NCI-H1092 (cell line): ENCODE measurements around the gene TTR.

Experiments used
- DNase-seq: peaks from one replicate; lab custom pipeline; 2025; lab: John Stamatoyannopoulos, UW

Gene TTR

GRCh38 chr18:31616586-31616985 lies 24.9 kb downstream of the TTR start:
- no peak for DNase-seq

- no peak for DNase-seq
These were observed 25.5 kb downstream of the TTR start for GRCh38 chr18:31617031-31617717.

GRCh38 chr18:31618801-31619200 lies 27.1 kb downstream of the TTR start:
- no peak for DNase-seq

DNA sequence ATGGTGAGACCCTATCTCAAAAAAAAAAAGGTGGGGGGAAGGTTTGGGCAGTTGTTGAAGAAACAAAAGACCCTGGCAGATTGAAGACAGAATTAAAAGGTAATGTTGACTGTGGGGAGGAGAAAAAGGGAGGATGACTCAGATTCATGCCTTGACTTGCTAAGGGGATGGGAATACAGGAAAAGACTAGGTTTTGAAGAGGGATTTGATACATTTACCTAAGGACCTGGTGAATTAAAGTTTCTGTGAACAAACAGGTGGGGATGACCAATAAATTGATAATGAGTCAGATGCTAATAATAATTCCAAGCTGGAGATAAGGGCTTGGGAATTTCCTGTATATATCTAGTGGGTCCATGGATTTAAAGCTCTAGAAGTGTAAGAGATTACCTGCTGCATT lies 27.6 kb downstream of the TTR start:
- DNase-seq, result no peak

DNA sequence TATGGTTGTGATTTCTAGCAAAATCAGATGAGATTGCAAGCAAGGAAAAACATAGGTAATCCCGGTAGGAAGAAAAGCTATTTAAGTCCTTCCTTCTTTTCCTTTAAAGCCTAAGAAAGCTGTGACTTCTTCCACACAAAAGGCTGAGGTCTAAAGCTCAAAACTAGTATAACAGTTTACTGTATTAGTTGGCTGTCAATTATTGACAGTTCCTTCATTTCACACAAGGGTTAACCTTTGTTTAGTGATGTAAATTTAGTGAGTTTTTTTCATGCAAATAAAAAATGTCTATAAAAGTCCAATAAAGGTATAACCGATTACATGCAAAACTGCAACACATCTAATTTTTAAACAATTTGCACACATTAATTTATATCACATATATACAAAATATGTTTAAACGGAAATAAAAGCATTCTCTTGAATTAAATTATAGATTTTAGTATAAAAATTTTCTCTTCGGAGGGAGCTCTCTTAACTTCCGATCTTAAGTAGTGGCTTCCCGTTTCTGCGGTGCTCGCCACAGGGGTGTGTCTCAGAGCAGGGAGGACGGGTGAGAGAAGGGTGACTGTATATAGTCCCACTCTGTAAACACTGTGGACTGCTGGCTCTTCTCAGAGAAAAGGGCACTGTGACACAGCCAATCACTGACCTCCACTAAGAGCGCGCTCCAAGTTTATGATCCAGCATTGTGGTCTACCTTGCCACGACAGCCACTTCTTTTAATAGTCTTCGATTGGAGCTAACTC lies 33.4 kb downstream of the TTR start:
- no peak for DNase-seq

- DNase-seq, result no peak
These were observed 34.7 kb downstream of the TTR start for GRCh38 chr18:31626409-31626808.

DNA sequence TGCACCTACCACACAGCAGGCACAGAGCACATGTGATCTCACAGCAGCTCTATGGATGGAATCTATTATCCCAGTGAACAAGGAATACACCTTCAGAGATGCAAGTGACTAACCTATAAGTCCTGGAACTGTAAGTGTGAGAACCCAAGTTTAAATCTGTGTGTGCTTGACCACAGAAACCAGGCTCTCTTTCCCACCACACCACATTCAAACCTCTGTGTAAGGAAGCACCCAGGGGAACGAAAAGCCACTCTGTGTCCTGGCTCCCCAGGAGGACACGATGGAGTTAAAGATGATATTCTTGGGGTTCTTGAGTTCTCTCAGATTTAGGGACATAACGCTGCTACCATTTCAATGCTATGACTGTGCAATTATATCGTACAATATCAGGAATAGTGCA lies 38.9 kb downstream of the TTR start:
- DNase-seq, result no peak

DNA sequence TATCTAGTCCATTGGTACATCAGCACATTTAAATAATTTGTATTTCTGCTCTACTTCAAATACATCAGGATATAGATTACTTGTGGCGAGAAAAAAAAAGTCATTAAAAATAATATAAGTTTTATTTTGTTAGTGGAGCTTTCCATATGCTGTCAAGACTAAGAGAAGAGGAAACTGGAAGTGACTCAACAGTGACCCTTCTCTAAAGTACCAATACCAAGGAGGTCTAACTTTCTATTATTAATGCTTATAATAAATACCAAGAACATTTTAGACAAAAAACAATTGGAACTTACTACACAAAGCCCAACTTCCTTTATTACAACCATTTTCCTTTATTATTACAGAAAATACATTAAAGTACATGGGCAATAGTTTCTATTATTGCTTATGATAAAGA lies 39.8 kb downstream of the TTR start:
- DNase-seq, result no peak

DNA sequence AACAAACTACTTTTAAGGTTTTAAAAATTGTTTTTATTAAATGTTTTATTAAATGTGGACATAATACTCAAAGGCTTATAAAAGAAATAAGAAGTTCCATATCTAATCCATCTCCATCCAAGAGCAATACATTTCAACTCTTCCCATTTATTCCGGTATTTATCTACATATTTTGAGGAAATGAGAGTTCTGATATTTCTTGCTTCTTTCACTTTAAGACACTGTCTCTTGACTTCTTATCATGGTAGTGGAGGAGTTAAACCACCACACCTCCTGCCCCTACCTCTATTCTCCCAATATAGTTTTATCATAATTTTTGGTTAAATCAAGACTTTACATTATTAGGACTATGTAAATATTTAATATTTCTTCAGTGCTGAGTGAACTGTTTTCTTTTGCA lies 40.7 kb downstream of the TTR start:
- DNase-seq, result no peak

- DNase-seq, result no peak
These were observed 42.0 kb downstream of the TTR start for GRCh38 chr18:31633392-31634330.

- DNase-seq, result no peak
These were observed 42.6 kb downstream of the TTR start for GRCh38 chr18:31634331-31634713.

- DNase-seq, result no peak
These were observed 44.7 kb downstream of the TTR start for GRCh38 chr18:31636387-31636786.

DNA sequence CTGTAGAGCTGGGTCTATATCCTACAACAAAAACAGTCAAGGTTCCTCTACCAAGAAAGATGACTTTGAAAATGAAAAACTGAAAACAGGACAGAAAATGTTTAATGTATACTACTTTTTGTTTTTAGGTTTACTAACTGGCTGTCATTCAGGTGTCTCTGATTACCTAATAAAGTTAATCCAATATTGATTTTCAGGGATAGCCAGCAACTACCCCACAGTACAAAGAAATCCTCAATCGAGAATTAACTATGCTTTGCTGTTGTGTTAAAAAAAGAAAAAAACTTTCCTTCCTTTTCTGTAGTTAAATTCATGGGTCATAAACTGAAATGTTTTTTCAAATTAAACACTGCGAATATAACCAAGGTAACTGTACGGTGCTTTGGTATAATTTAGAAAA lies 45.8 kb downstream of the TTR start:
- DNase-seq, result no peak

DNA sequence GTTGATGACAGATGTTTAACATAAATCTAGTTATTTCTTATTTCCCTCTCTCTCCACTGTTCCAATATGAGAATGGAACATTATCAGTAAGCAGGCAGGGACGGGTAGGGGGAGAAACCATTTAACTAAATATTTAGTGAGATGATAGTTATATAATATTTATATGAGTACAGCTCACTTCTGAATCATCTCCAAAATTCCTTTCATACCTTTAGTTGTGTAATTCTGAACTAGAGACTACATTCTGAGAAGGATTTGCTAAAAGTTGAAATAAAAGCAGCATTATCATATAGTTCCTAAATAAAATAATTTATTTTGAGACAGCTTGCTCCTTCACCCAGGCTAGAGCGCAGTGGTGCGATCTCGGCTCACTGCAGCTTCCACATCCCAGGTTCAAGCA lies 51.3 kb downstream of the TTR start:
- DNase-seq, result no peak

DNA sequence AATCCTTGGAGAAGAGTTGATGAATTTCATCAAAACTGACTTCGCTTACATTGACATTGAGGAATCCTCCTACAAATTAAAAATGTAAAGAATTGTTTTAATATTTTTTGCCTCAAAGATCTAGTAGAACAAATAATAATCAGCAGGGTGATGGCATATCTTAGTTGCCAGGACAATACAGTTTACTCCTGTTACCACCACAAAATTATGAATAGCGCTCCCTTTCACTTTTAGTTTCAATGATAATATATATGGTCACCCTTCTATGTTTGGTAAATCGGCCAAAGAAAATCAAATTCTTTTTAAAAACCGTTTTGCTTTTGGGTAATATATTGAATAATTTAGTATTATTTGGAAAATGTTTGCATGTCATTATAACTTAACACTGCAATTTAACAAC lies 53.7 kb downstream of the TTR start:
- DNase-seq, result no peak

- no peak for DNase-seq
These were observed 54.9 kb downstream of the TTR start for GRCh38 chr18:31646332-31647126.

DNA sequence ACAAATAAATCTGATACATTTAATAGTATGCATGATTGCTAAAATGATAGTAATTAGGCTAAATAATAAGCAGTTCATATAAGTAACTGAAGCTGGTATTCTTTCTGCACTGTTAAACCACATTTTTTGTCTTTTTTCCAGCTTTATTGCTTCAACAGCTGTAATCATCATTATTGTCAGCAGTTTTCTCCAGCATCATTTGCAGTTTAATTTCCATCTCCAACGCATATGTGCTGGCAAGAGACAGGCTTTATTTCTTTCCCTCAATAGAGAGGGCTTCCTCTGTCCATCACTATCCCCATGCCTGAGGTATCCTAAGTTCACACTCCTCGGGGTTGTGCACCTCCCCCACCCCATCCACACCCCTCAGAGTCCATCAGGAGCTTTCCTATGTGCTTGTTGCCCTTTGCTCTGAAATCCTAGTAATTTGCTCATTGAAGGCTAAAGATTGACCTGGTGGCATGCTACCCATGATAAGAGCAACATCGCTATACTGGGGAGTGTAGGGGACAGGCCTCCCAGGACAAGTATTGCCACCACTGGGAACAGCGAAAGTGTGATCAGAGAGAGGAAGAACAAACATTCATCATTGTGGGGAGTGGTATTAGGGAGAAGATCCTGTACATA lies 55.6 kb downstream of the TTR start:
- no peak for DNase-seq
